Upper lobe of left lung (tissue), 4 donors: ENCODE results near the gene TMCO4.

Source experiments
- POLR2A ChIP-seq, 4 donors: fragments of 450-650 bp; IDR thresholded peaks; one replicate each; pipeline ENCODE4 v1.5.1; 2016 to 2017; ENCODE audit warnings: antibody characterized with exemption in 4 of 4, mild to moderate bottlenecking in 2 of 4
- POLR2AphosphoS5 ChIP-seq, 2 donors: sonication (generic); formaldehyde crosslinking; IDR thresholded peaks; one replicate each; pipeline ENCODE4 v1.5.1; 2017; ENCODE audit warnings: antibody characterized with exemption in 2 of 2
- TF ChIP-seq, protein P1 (sequence below), 6 experiments: fragments of 450-650 bp in 4 of 6; fragments of 200-600 bp in 2 of 6; sonication (generic) in 2 of 6; IDR thresholded peaks; one replicate each; pipeline ENCODE4 v1.5.1; 2016 to 2019; ENCODE audit warnings: antibody characterized with exemption in 6 of 6

DNA sequence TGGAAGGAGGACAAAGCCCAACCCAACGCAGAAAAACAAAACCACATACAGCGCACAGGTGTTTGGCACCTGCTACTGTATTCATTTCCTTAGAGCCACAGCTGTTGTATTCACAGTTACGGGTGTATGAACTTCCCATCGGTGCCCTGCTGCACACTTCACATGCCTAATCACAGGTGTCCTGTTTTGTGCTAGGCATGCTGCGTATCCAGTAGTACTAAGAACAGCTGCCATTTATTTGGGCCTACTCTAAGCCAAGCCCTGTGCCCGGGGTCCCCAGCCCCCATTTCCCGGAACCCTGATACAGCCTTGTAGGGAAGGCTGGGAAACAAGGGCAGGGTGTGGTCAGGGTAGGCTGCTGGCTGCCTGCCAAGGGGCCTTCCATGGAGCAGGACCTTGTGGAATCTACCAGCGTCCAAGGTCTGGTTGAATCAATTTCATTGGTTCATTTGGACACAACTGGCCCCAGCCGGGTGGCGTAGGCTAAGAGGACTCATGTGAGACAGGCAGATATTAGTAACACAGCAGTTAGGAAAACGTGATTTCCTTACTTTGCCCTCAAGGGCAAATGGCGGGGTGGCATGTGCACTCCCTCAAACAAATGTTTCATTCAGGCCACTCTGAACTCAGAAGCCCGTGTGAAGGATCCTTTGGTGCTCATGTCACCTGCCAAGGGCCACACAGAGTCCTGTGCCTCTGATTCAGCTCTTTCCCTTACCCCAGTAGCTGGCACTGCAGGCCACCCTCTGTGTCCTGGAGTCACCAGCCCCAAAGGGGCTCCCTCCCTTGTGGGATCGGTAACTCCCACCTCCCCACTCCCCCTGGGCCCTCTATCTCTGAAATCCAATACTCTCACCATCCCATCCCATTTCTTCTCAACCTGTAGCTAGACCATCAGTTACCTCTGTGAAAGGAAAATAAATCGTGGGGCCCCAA lies 16.4 kb upstream of the TMCO4 start:
- TF ChIP-seq, protein P1, sequence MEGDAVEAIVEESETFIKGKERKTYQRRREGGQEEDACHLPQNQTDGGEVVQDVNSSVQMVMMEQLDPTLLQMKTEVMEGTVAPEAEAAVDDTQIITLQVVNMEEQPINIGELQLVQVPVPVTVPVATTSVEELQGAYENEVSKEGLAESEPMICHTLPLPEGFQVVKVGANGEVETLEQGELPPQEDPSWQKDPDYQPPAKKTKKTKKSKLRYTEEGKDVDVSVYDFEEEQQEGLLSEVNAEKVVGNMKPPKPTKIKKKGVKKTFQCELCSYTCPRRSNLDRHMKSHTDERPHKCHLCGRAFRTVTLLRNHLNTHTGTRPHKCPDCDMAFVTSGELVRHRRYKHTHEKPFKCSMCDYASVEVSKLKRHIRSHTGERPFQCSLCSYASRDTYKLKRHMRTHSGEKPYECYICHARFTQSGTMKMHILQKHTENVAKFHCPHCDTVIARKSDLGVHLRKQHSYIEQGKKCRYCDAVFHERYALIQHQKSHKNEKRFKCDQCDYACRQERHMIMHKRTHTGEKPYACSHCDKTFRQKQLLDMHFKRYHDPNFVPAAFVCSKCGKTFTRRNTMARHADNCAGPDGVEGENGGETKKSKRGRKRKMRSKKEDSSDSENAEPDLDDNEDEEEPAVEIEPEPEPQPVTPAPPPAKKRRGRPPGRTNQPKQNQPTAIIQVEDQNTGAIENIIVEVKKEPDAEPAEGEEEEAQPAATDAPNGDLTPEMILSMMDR (IDR thresholded peaks at IDR 0.05), result no peak
- TF ChIP-seq POLR2AphosphoS5 (IDR thresholded peaks at IDR 0.05) (no peak), POLR2A (IDR thresholded peaks at IDR 0.05) (no peak)
